Colon (tissue), 2 donors: ENCODE measurements around the gene MIS18BP1.
"Not testable (repeated sequence)": the region's sequence is repeated elsewhere in the genome, so short reads cannot be mapped to it uniquely, and the experiment has no call there.

Experiments used
- FAIRE-seq: peaks from 2 replicates; lab custom pipeline; 2012; peaks lifted over from hg19 to GRCh38; lab: Jason Lieb, UNC
- donor health status: control.
- donor health status: control.

MIS18BP1 gene

GRCh38 chr14:45253070-45253753, at the start of gene MIS18BP1:
Gene MIS18BP1, minus strand, starts transcription at chr14:45253202. Its CDS starts 5,916 bp downstream, at chr14:45247286.
- FAIRE-seq: no peak

- FAIRE-seq: no peak
Measured at GRCh38 chr14:45298423-45299117, 45.6 kb upstream of the MIS18BP1 start.

GRCh38 chr14:45294796-45295195, 41.8 kb upstream of the MIS18BP1 start:
- not testable (repeated sequence) for FAIRE-seq

GRCh38 chr14:45290547-45290946, 37.5 kb upstream of the MIS18BP1 start:
- no peak for FAIRE-seq

GRCh38 chr14:45287610-45288009, 34.6 kb upstream of the MIS18BP1 start:
- FAIRE-seq: no peak

GRCh38 chr14:45284802-45285201, 31.8 kb upstream of the MIS18BP1 start:
- FAIRE-seq: no peak

GRCh38 chr14:45281731-45282400, 28.9 kb upstream of the MIS18BP1 start:
- FAIRE-seq: not testable (repeated sequence)

GRCh38 chr14:45271858-45272537, 19.0 kb upstream of the MIS18BP1 start:
- no peak for FAIRE-seq

GRCh38 chr14:45270031-45270430, 17.0 kb upstream of the MIS18BP1 start:
- no peak for FAIRE-seq

GRCh38 chr14:45267071-45267470, 14.1 kb upstream of the MIS18BP1 start:
- FAIRE-seq: no peak

- FAIRE-seq: no peak
Measured at GRCh38 chr14:45262637-45263036, 9.6 kb upstream of the MIS18BP1 start.

GRCh38 chr14:45261209-45261608, 8.2 kb upstream of the MIS18BP1 start:
- no peak for FAIRE-seq

GRCh38 chr14:45258805-45259204, 5.8 kb upstream of the MIS18BP1 start:
- no peak for FAIRE-seq

- FAIRE-seq: no peak
Measured at GRCh38 chr14:45258073-45258472, 5.1 kb upstream of the MIS18BP1 start.

- no peak for FAIRE-seq
Measured at GRCh38 chr14:45254771-45255170, 1.8 kb upstream of the MIS18BP1 start.

GRCh38 chr14:45253754-45254310, 830 bp upstream of the MIS18BP1 start:
- no peak for FAIRE-seq

GRCh38 chr14:45252366-45253069, 484 bp downstream of the MIS18BP1 start:
- no peak for FAIRE-seq

GRCh38 chr14:45251912-45252311, 1.1 kb downstream of the MIS18BP1 start:
- no peak for FAIRE-seq

- no peak for FAIRE-seq
Measured at GRCh38 chr14:45249856-45250575, 3.0 kb downstream of the MIS18BP1 start.

- no peak for FAIRE-seq
Measured at GRCh38 chr14:45247427-45247826, 5.6 kb downstream of the MIS18BP1 start.

GRCh38 chr14:45246691-45247090, 6.3 kb downstream of the MIS18BP1 start:
- no peak for FAIRE-seq
